Gastroesophageal sphincter (tissue), 3 donors: ENCODE data around the gene TENT4A.

ENCODE experiments used
- CTCF ChIP-seq, 4 experiments: fragments of 200-600 bp in 2 of 4; fragments of 450-650 bp in 2 of 4; sonication (generic) in 1 of 4; IDR thresholded peaks; one replicate each; pipeline ENCODE4 v1.5.1; 2017 to 2019; ENCODE audit warnings: antibody characterized with exemption in 4 of 4, mild to moderate bottlenecking in 2 of 4, moderate library complexity in 2 of 4
- EP300 ChIP-seq: sonication (generic); formaldehyde crosslinking; IDR thresholded peaks from one replicate; pipeline ENCODE4 v1.6.1; 2017; ENCODE audit warnings: antibody characterized with exemption, mild to moderate bottlenecking
- POLR2A ChIP-seq, 2 donors: fragments of 450-650 bp; IDR thresholded peaks; one replicate each; pipeline ENCODE4 v1.6.1; 2017; ENCODE audit warnings: antibody characterized with exemption in 2 of 2, mild to moderate bottlenecking in 2 of 2, moderate library complexity in 1 of 2
- POLR2AphosphoS5 ChIP-seq: sonication (generic); formaldehyde crosslinking; IDR thresholded peaks from one replicate; pipeline ENCODE4 v1.6.1; 2017; ENCODE audit warnings: antibody characterized with exemption

- TF ChIP-seq CTCF (IDR thresholded peaks at IDR 0.05) (no peak), POLR2A (IDR thresholded peaks at IDR 0.05) (no peak), POLR2AphosphoS5 (no peak), EP300 (no peak)
Measured at GRCh38 chr5:6726006-6726405, 12.8 kb downstream of the TENT4A start.
